WTC11 (cell line): Measurements from ENCODE around the gene PTGES3L. TPM values are rescaled to one million over a fixed set of nuclear protein-coding genes. Genes with fewer than 3 reads are reported as not detected.

Source experiments
- CDX4 ChIP-seq: fragments of 250-450 bp; sonication (Bioruptor Pico); IDR thresholded peaks from 2 replicates; pipeline ENCODE4 v1.9.0; 2021; ENCODE audit warnings: moderate library complexity, mild to moderate bottlenecking, inconsistent platforms, borderline replicate concordance
- CREM ChIP-seq: sonication (generic); formaldehyde crosslinking; IDR thresholded peaks from 2 replicates; pipeline ENCODE4 v1.8.1; 2022; ENCODE audit warnings: mild to moderate bottlenecking, missing genetic modification reagents, moderate library complexity
- E2F4 ChIP-seq: sonication (generic); formaldehyde crosslinking; IDR thresholded peaks from 2 replicates; pipeline ENCODE4 v1.8.1; 2022; ENCODE audit warnings: low read depth, mild to moderate bottlenecking, moderate library complexity, missing genetic modification reagents, borderline replicate concordance
- E2F5 ChIP-seq: sonication (generic); formaldehyde crosslinking; IDR thresholded peaks from 2 replicates; pipeline ENCODE4 v1.8.1; 2022; ENCODE audit warnings: mild to moderate bottlenecking, moderate library complexity, missing genetic modification reagents
- ELF4 ChIP-seq: sonication (generic); formaldehyde crosslinking; IDR thresholded peaks from 2 replicates; pipeline ENCODE4 v1.8.1; 2022; ENCODE audit warnings: low read depth, mild to moderate bottlenecking, moderate library complexity, missing genetic modification reagents
- ESRRA ChIP-seq: sonication (generic); formaldehyde crosslinking; IDR thresholded peaks from 2 replicates; pipeline ENCODE4 v1.8.1; 2022; ENCODE audit warnings: mild to moderate bottlenecking, missing genetic modification reagents, borderline replicate concordance
- ETV6 ChIP-seq: sonication (generic); formaldehyde crosslinking; IDR thresholded peaks from 2 replicates; pipeline ENCODE4 v1.8.1; 2022; ENCODE audit warnings: mild to moderate bottlenecking, missing genetic modification reagents
- FOXK1 ChIP-seq: sonication (generic); formaldehyde crosslinking; IDR thresholded peaks from 2 replicates; pipeline ENCODE4 v1.8.0; 2022; ENCODE audit warnings: mild to moderate bottlenecking, moderate library complexity, missing genetic modification reagents
- IRF2 ChIP-seq: sonication (generic); formaldehyde crosslinking; IDR thresholded peaks from 2 replicates; pipeline ENCODE4 v1.8.0; 2022; ENCODE audit warnings: low read depth, missing genetic modification reagents, borderline replicate concordance
- MAX ChIP-seq: sonication (generic); formaldehyde crosslinking; IDR thresholded peaks from 2 replicates; pipeline ENCODE4 v1.8.0; 2022; ENCODE audit warnings: mild to moderate bottlenecking, missing genetic modification reagents
- MXD4 ChIP-seq: fragments of 250-450 bp; sonication (Bioruptor Pico); IDR thresholded peaks from 2 replicates; pipeline ENCODE4 v1.8.0; 2021; ENCODE audit warnings: mild to moderate bottlenecking, moderate library complexity, borderline replicate concordance
- MYBL2 ChIP-seq: sonication (generic); formaldehyde crosslinking; IDR thresholded peaks from 2 replicates; pipeline ENCODE4 v1.8.1; 2023; ENCODE audit warnings: mild to moderate bottlenecking, moderate library complexity, missing genetic modification reagents
- NFE2L1 ChIP-seq: sonication (generic); formaldehyde crosslinking; IDR thresholded peaks from 2 replicates; pipeline ENCODE4 v1.8.1; 2023; ENCODE audit warnings: missing genetic modification reagents
- NR2C2 ChIP-seq: sonication (generic); formaldehyde crosslinking; IDR thresholded peaks from 2 replicates; pipeline ENCODE4 v1.8.0; 2022; ENCODE audit warnings: mild to moderate bottlenecking, missing genetic modification reagents
- NR3C1 ChIP-seq: sonication (generic); formaldehyde crosslinking; conservative IDR thresholded peaks from 2 replicates; pipeline ENCODE4 v1.8.1; 2023; ENCODE audit warnings: low read depth, mild to moderate bottlenecking, missing genetic modification reagents
- PREB ChIP-seq: sonication (generic); formaldehyde crosslinking; IDR thresholded peaks from 2 replicates; pipeline ENCODE4 v1.8.1; 2022; ENCODE audit warnings: mild to moderate bottlenecking, missing genetic modification reagents, moderate library complexity, borderline replicate concordance
- RELA ChIP-seq: sonication (generic); formaldehyde crosslinking; IDR thresholded peaks from 2 replicates; pipeline ENCODE4 v1.8.1; 2022; ENCODE audit warnings: missing genetic modification reagents, mild to moderate bottlenecking, borderline replicate concordance
- SMAD4 ChIP-seq: sonication (generic); formaldehyde crosslinking; IDR thresholded peaks from 2 replicates; pipeline ENCODE4 v1.8.0; 2022; ENCODE audit warnings: mild to moderate bottlenecking, missing genetic modification reagents
- SP1 ChIP-seq: sonication (generic); formaldehyde crosslinking; conservative IDR thresholded peaks from 2 replicates; pipeline ENCODE4 v1.8.1; 2022; ENCODE audit warnings: missing genetic modification reagents
- TEAD1 ChIP-seq: sonication (generic); formaldehyde crosslinking; IDR thresholded peaks from 2 replicates; pipeline ENCODE4 v1.8.0; 2022; ENCODE audit warnings: mild to moderate bottlenecking, missing genetic modification reagents
- TEAD4 ChIP-seq: sonication (generic); formaldehyde crosslinking; IDR thresholded peaks from 2 replicates; pipeline ENCODE4 v1.8.0; 2022; ENCODE audit warnings: mild to moderate bottlenecking, missing genetic modification reagents
- TP53 ChIP-seq: sonication (generic); formaldehyde crosslinking; IDR thresholded peaks from 2 replicates; pipeline ENCODE4 v1.8.1; 2023; ENCODE audit warnings: mild to moderate bottlenecking, missing genetic modification reagents
- ZBTB21 ChIP-seq: sonication (generic); formaldehyde crosslinking; IDR thresholded peaks from 2 replicates; pipeline ENCODE4 v1.8.1; 2023; ENCODE audit warnings: mild to moderate bottlenecking, missing genetic modification reagents, borderline replicate concordance
- ZNF121 ChIP-seq: sonication (generic); formaldehyde crosslinking; IDR thresholded peaks from 2 replicates; pipeline ENCODE4 v1.8.0; 2023; ENCODE audit warnings: missing genetic modification reagents
- ZNF425 ChIP-seq: fragments of 250-450 bp; sonication (Bioruptor Pico); conservative IDR thresholded peaks from 2 replicates; pipeline ENCODE4 v1.9.0; 2021; ENCODE audit warnings: mild to moderate bottlenecking
- ZNF671 ChIP-seq: fragments of 250-450 bp; sonication (Bioruptor Pico); IDR thresholded peaks from 2 replicates; pipeline ENCODE4 v1.8.0; 2021; ENCODE audit warnings: mild to moderate bottlenecking
- total RNA-seq: library from RNA; stranded (reverse); gene quantifications from 3 replicates; pipeline ENCODE4 v1.2.3, GENCODE V29; 2021
- TF ChIP-seq, protein P1 (sequence below): sonication (generic); formaldehyde crosslinking; IDR thresholded peaks from 2 replicates; pipeline ENCODE4 v1.8.1; 2022; ENCODE audit warnings: low read depth, missing genetic modification reagents, borderline replicate concordance
- TF ChIP-seq, protein P2 (sequence below): sonication (generic); formaldehyde crosslinking; IDR thresholded peaks from 2 replicates; pipeline ENCODE4 v1.8.0; 2022; ENCODE audit warnings: missing genetic modification reagents

The PTGES3L gene
- total RNA-seq, 1 experiment from 2014 or later: 2.1 TPM

DNA sequence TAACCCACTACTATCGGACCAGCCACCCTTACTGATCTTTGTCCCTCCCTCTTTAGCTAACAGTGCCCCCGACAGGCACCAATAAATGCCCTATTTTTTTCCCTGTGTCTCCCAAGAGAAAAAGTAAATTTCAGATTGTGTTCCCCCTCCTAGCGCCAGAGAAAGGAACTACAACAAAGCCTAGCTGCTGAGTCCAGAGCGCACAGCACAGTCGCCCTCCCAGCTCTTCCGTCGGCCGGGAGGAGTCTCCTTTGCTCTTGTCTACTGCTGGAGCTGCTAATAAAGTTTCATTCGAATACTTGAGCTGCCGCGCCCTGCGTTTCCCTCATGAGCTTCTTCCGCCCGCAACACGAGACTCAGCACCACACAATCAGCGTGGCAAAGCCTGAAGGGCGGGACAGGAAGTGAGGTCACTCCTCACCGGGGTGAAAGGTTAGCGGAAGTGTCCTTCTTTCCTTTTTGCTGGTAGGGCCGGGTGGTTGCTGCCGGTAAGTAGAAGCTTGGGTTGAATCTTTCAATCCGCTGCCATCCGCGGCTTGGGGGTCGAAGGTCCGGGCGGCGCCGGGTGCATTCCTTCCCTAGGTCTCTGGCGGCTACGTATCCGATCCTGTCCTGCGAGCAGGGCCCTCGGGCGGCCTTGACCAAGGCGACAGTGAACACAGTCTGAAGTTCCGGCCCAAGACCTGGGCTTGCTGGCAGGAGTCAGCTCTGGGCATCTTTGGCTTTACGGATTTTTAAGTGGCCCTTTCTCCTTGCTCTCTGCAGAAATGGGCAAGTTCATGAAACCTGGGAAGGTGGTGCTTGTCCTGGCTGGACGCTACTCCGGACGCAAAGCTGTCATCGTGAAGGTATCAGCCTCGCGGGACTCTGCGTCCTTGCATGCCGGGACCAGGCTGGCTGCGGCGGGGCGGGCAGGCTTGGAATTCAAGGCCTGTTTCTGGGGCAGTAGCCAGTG, 18.4 kb upstream of the PTGES3L start, which contains the start of gene RPL27 (continued):
- TF ChIP-seq CDX4 (CRISPR knock-in tag) (no peak), SMAD4 (no peak), E2F5 (CRISPR knock-in tag) (0 out of 2 replicates have a peak, but pooled peaks have one; percentile 21), ESRRA (no peak), SP1 (CRISPR knock-in tag) (peak; percentile 99), ZNF121 (no peak), MXD4 (CRISPR knock-in tag) (no peak), ZNF425 (CRISPR knock-in tag) (no peak), MYBL2 (CRISPR knock-in tag) (no peak), FOXK1 (CRISPR knock-in tag) (peak; percentile 99), ELF4 (CRISPR knock-in tag) (no peak), TP53 (no peak), ZNF671 (no peak), E2F4 (no peak), IRF2 (CRISPR knock-in tag) (no peak), NR3C1 (CRISPR knock-in tag) (no peak), NFE2L1 (CRISPR knock-in tag) (no peak), ZBTB21 (CRISPR knock-in tag) (0 out of 2 replicates have a peak, but pooled peaks have one; percentile 60), PREB (no peak), CREM (CRISPR knock-in tag) (peak; percentile 94), TEAD1 (CRISPR knock-in tag) (peak; percentile 96), ETV6 (CRISPR knock-in tag) (peak; percentile 97), MAX (peak; percentile 87), RELA (CRISPR knock-in tag) (no peak), TEAD4 (CRISPR knock-in tag) (no peak), NR2C2 (peak; percentile 95)
- TF ChIP-seq, protein P1, sequence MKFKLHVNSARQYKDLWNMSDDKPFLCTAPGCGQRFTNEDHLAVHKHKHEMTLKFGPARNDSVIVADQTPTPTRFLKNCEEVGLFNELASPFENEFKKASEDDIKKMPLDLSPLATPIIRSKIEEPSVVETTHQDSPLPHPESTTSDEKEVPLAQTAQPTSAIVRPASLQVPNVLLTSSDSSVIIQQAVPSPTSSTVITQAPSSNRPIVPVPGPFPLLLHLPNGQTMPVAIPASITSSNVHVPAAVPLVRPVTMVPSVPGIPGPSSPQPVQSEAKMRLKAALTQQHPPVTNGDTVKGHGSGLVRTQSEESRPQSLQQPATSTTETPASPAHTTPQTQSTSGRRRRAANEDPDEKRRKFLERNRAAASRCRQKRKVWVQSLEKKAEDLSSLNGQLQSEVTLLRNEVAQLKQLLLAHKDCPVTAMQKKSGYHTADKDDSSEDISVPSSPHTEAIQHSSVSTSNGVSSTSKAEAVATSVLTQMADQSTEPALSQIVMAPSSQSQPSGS (CRISPR knock-in tag): no peak
- TF ChIP-seq, protein P2, sequence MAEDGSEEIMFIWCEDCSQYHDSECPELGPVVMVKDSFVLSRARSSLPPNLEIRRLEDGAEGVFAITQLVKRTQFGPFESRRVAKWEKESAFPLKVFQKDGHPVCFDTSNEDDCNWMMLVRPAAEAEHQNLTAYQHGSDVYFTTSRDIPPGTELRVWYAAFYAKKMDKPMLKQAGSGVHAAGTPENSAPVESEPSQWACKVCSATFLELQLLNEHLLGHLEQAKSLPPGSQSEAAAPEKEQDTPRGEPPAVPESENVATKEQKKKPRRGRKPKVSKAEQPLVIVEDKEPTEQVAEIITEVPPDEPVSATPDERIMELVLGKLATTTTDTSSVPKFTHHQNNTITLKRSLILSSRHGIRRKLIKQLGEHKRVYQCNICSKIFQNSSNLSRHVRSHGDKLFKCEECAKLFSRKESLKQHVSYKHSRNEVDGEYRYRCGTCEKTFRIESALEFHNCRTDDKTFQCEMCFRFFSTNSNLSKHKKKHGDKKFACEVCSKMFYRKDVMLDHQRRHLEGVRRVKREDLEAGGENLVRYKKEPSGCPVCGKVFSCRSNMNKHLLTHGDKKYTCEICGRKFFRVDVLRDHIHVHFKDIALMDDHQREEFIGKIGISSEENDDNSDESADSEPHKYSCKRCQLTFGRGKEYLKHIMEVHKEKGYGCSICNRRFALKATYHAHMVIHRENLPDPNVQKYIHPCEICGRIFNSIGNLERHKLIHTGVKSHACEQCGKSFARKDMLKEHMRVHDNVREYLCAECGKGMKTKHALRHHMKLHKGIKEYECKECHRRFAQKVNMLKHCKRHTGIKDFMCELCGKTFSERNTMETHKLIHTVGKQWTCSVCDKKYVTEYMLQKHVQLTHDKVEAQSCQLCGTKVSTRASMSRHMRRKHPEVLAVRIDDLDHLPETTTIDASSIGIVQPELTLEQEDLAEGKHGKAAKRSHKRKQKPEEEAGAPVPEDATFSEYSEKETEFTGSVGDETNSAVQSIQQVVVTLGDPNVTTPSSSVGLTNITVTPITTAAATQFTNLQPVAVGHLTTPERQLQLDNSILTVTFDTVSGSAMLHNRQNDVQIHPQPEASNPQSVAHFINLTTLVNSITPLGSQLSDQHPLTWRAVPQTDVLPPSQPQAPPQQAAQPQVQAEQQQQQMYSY (CRISPR knock-in tag): no peak
